ENCODE measurements around the gene BATF3.

- TF ChIP-seq CTCF (IDR thresholded peaks at IDR 0.05) = 0 out of 3 replicates have a peak, but pooled peaks have one; percentile 8
- no peak for TF ChIP-seq POLR2A (IDR thresholded peaks at IDR 0.05; ENCODE audit: low read length)
- TF ChIP-seq PBX3 (IDR thresholded peaks at IDR 0.05) = no peak
- no peak for TF ChIP-seq USF2 (IDR thresholded peaks at IDR 0.05)
- TF ChIP-seq RAD21 (conservative IDR thresholded peaks at IDR 0.05 in 1 of 2, IDR thresholded peaks at IDR 0.05 in 1 of 2) = peak in 1 of 2 experiments; percentile 8; a peak in 1 of 5 replicates
Observed at GRCh38 chr1:212669102-212669501, 30.5 kb downstream of the BATF3 start.
